Measurements from ENCODE around the gene PALLD.

- no peak for TF ChIP-seq CTCF (IDR thresholded peaks at IDR 0.05)
- TF ChIP-seq ZSCAN18 (CRISPR knock-in tag; IDR thresholded peaks at IDR 0.05) = no peak
- no peak for TF ChIP-seq USF2 (CRISPR knock-in tag; IDR thresholded peaks at IDR 0.05)
- no peak for TF ChIP-seq ATF3 (CRISPR knock-in tag; conservative IDR thresholded peaks at IDR 0.05)
Measured at GRCh38 chr4:168865854-168866253, 369.0 kb downstream of the PALLD start.

Data from WTC11 (cell line).